ENCODE measurements around the gene LRR1.

LRR1 gene

GRCh38 chr14:49553892-49554291, 44.8 kb upstream of the LRR1 start:
- TF ChIP-seq CTCF (conservative IDR thresholded peaks at IDR 0.05; ENCODE audit: low read length): no peak
- DNase-seq (ENCODE audit: low read depth): no peak
- H3K4me3 ChIP-seq (ENCODE audit: low read length): no peak overlapping the region

GRCh38 chr14:49559979-49560768, 38.6 kb upstream of the LRR1 start:
- H3K4me3 ChIP-seq (ENCODE audit: low read length): no peak overlapping the region
- DNase-seq (ENCODE audit: low read depth): no peak
- no peak for TF ChIP-seq CTCF (conservative IDR thresholded peaks at IDR 0.05; ENCODE audit: low read length)

- H3K4me3 ChIP-seq (ENCODE audit: low read length): no peak overlapping the region
- no peak for TF ChIP-seq CTCF (conservative IDR thresholded peaks at IDR 0.05; ENCODE audit: low read length)
- DNase-seq (ENCODE audit: low read depth): no peak
Measured at GRCh38 chr14:49566714-49567113, 32.0 kb upstream of the LRR1 start.

- H3K4me3 ChIP-seq (ENCODE audit: low read length): no peak overlapping the region
- TF ChIP-seq CTCF (conservative IDR thresholded peaks at IDR 0.05; ENCODE audit: low read length): no peak
- no peak for DNase-seq (ENCODE audit: low read depth)
Measured at GRCh38 chr14:49569281-49569680, 29.5 kb upstream of the LRR1 start.

- DNase-seq (ENCODE audit: low read depth): no peak
- no peak for TF ChIP-seq CTCF (conservative IDR thresholded peaks at IDR 0.05; ENCODE audit: low read length)
Measured at GRCh38 chr14:49574038-49574437, 24.7 kb upstream of the LRR1 start.

GRCh38 chr14:49578141-49578540, 20.6 kb upstream of the LRR1 start:
- no peak for TF ChIP-seq CTCF (conservative IDR thresholded peaks at IDR 0.05; ENCODE audit: low read length)
- H3K4me3 ChIP-seq (ENCODE audit: low read length): no peak overlapping the region
- no peak for DNase-seq (ENCODE audit: low read depth)

More at GRCh38 chr14:49574038-49574437, 24.7 kb upstream of the LRR1 start:
- no peak overlapping the region for H3K4me3 ChIP-seq (ENCODE audit: low read length)

- no peak for DNase-seq (ENCODE audit: low read depth)
- H3K4me3 ChIP-seq (ENCODE audit: low read length): no peak overlapping the region
- TF ChIP-seq CTCF (conservative IDR thresholded peaks at IDR 0.05; ENCODE audit: low read length): no peak
Measured at GRCh38 chr14:49579841-49580240, 18.9 kb upstream of the LRR1 start.
